GM23248 (cell line): Measurements from ENCODE around the gene SPATA1.

ENCODE experiments used
- EZH2 ChIP-seq: fragments of 200-600 bp; sonication (generic); IDR thresholded peaks from 2 replicates; pipeline ENCODE4 v1.6.1; 2018; ENCODE audit warnings: antibody characterized with exemption, mild to moderate bottlenecking; ENCODE audit not compliant: insufficient read depth, poor library complexity, severe bottlenecking
- EZH2phosphoT487 ChIP-seq: fragments of 200-600 bp; sonication (generic); IDR thresholded peaks from 2 replicates; pipeline ENCODE4 v1.6.1; 2018; ENCODE audit warnings: antibody characterized with exemption, moderate library complexity, mild to moderate bottlenecking, low read depth; ENCODE audit not compliant: insufficient read depth

DNA sequence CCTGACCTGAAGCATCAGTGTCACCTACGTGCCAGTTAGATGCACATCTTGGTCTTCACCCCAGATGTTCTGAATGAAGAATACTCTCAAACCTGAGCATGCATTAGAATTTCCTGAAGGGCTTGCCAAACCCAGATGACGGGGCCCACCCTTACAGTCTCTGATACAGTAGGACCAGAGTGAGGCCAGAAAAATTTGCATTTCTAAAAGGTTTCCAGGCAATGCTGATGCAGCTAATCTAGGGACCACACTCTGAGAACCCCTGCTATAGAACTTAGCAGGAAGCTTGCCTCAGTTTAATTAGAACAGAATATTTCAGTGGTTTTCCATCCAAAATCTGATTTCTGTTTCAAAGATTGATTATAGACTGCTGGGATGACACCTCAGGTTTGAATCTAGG, 77.9 kb downstream of the SPATA1 start:
- TF ChIP-seq EZH2 (no peak), EZH2phosphoT487 (no peak)
